Right renal pelvis (tissue), 4 donors: ENCODE measurements around the gene KCNC3. TPM values are rescaled to one million over a fixed set of nuclear protein-coding genes. Genes with fewer than 3 reads are reported as not detected.

ENCODE experiments used
- DNase-seq, 4 donors: peaks; one replicate each; pipeline ENCODE4 v3.0.0-alpha.2; 2013; ENCODE audit warnings: low read depth in 4 of 4, low spot score in 3 of 4, missing footprints in 1 of 4
- polyA plus RNA-seq, 4 donors: library from polyadenylated mRNA; unstranded; fragments of 120-200 nt; gene quantifications; one replicate each; pipeline ENCODE4 v1.2.1, GENCODE V29; 2013; ENCODE audit not compliant: insufficient read length in 4 of 4

The KCNC3 gene
- polyA plus RNA-seq, 4 donors, result 31.9 to 52.4 (median 36.7) TPM

GRCh38 chr19:50328224-50328872 is 829 bp downstream of the KCNC3 start:
- DNase-seq, result no peak

GRCh38 chr19:50327461-50328223 is 1.5 kb downstream of the KCNC3 start:
- DNase-seq, result no peak

GRCh38 chr19:50327013-50327412 is 2.2 kb downstream of the KCNC3 start:
- no peak for DNase-seq

GRCh38 chr19:50326101-50326664 is 3.0 kb downstream of the KCNC3 start:
- DNase-seq, result no peak

- DNase-seq, result peak in 1 of 4 donors; percentile 63
Observed at GRCh38 chr19:50325310-50326100, 3.7 kb downstream of the KCNC3 start.

GRCh38 chr19:50324331-50324730 is 4.8 kb downstream of the KCNC3 start:
- DNase-seq, result no peak

GRCh38 chr19:50323782-50324133 is 5.4 kb downstream of the KCNC3 start:
- DNase-seq, result no peak

GRCh38 chr19:50322931-50323781 is 6.0 kb downstream of the KCNC3 start:
- DNase-seq, result no peak

- no peak for DNase-seq
Observed at GRCh38 chr19:50322234-50322633, 6.9 kb downstream of the KCNC3 start.

GRCh38 chr19:50321831-50322230 is 7.3 kb downstream of the KCNC3 start:
- no peak for DNase-seq

- no peak for DNase-seq
Observed at GRCh38 chr19:50320596-50320995, 8.6 kb downstream of the KCNC3 start.

GRCh38 chr19:50320051-50320450 is 9.1 kb downstream of the KCNC3 start:
- DNase-seq, result no peak

- no peak for DNase-seq
Observed at GRCh38 chr19:50319156-50319555, 10.0 kb downstream of the KCNC3 start.

- DNase-seq, result no peak
Observed at GRCh38 chr19:50318438-50318837, 10.7 kb downstream of the KCNC3 start.

GRCh38 chr19:50317115-50317514 is 12.1 kb downstream of the KCNC3 start:
- no peak for DNase-seq

- DNase-seq, result no peak
Observed at GRCh38 chr19:50315773-50316448, 13.3 kb downstream of the KCNC3 start.

- no peak for DNase-seq
Observed at GRCh38 chr19:50314724-50315708, 14.2 kb downstream of the KCNC3 start.

GRCh38 chr19:50313812-50314536 is 15.2 kb downstream of the KCNC3 start:
- no peak for DNase-seq
